Ectodermal cell (in vitro differentiated cells): ENCODE results near the gene DENND4C.
"Not testable (repeated sequence)": the region's sequence is repeated elsewhere in the genome, so short reads cannot be mapped to it uniquely, and the experiment has no call there.

ENCODE experiments used
- H3K27ac ChIP-seq: 2 replicates; pipeline ENCODE4 v1.7.0; 2013; ENCODE audit warnings: mild to moderate bottlenecking, low read depth, low read length; ENCODE audit not compliant: insufficient read depth, poor library complexity, severe bottlenecking
- H3K27me3 ChIP-seq: 2 replicates; pipeline ENCODE4 v1.7.0; 2013; ENCODE audit warnings: mild to moderate bottlenecking, low read length; ENCODE audit not compliant: insufficient read depth, control insufficient read depth, poor library complexity, severe bottlenecking
- H3K36me3 ChIP-seq: one replicate; pipeline ENCODE4 v1.7.0; 2013; ENCODE audit warnings: low read length; ENCODE audit not compliant: control insufficient read depth, insufficient read depth
- H3K4me1 ChIP-seq: one replicate; pipeline ENCODE4 v1.7.0; 2013; ENCODE audit warnings: low read length; ENCODE audit not compliant: control insufficient read depth, insufficient read depth
- H3K4me3 ChIP-seq: 2 replicates; pipeline ENCODE4 v1.7.0; 2013; ENCODE audit warnings: low read depth, low read length, control low read depth; ENCODE audit not compliant: insufficient read depth
- H3K9me3 ChIP-seq: 2 replicates; pipeline ENCODE4 v1.7.0; 2013; ENCODE audit warnings: mild to moderate bottlenecking, low read length, moderate library complexity; ENCODE audit not compliant: control insufficient read depth
- WGBS, 2 experiments: methylation state at CpG; one replicate each; pipeline ENCODE4 v1.1.7; 2013; ENCODE audit warnings: missing lambda C conversion rate in 2 of 2; 5-methylcytosine and 5-hydroxymethylcytosine counted together

DENND4C gene

GRCh38 chr9:19193358-19193973 is 37.0 kb upstream of the DENND4C start:
- H3K4me3 ChIP-seq, H3K9me3 ChIP-seq, H3K27ac ChIP-seq, H3K36me3 ChIP-seq, H3K4me1 ChIP-seq, H3K27me3 ChIP-seq: not testable (repeated sequence)
- 93 to 95% methylated on average over 2 of the region's 2 CpGs for WGBS, 2 experiments

GRCh38 chr9:19198406-19198805 is 32.1 kb upstream of the DENND4C start:
- no peak overlapping the region for H3K27ac ChIP-seq
- no peaks in the 10 kb centered on the region for H3K27me3 ChIP-seq
- no peaks in the 10 kb centered on the region for H3K9me3 ChIP-seq
- H3K4me3 ChIP-seq, result no peak overlapping the region
- peaks cover 5% of the 10 kb centered on the region for H3K4me1 ChIP-seq
- no peaks in the 10 kb centered on the region for H3K36me3 ChIP-seq
- 95 to 100% methylated on average over 1 of the region's 1 CpG for WGBS, 2 experiments

GRCh38 chr9:19199012-19199411 is 31.5 kb upstream of the DENND4C start:
- no peak overlapping the region for H3K4me3 ChIP-seq
- no peak overlapping the region for H3K27ac ChIP-seq
- H3K27me3 ChIP-seq, result no peaks in the 10 kb centered on the region
- WGBS, 2 experiments, result 94 to 100% methylated on average over 1 to 2 of the region's 2 CpGs
- H3K36me3 ChIP-seq, result no peaks in the 10 kb centered on the region
- H3K4me1 ChIP-seq, result peaks cover 5% of the 10 kb centered on the region
- H3K9me3 ChIP-seq, result no peaks in the 10 kb centered on the region

- Histone ChIP-seq H3K27me3 (no peaks in the 10 kb centered on the region), H3K36me3 (no peaks in the 10 kb centered on the region), H3K4me1 (peaks cover 5% of the 10 kb centered on the region), H3K4me3 (no peak overlapping the region), H3K9me3 (no peaks in the 10 kb centered on the region), H3K27ac (no peak overlapping the region)
- 82 to 95% methylated on average over 6 to 7 of the region's 8 CpGs for WGBS, 2 experiments
Observed at GRCh38 chr9:19200229-19200628, 30.3 kb upstream of the DENND4C start.

- no peaks in the 10 kb centered on the region for H3K36me3 ChIP-seq
- peaks cover 5% of the 10 kb centered on the region for H3K4me1 ChIP-seq
- 83 to 84% methylated on average over 12 of the region's 13 CpGs for WGBS, 2 experiments
- no peak overlapping the region for H3K27ac ChIP-seq
- no peaks in the 10 kb centered on the region for H3K9me3 ChIP-seq
- H3K4me3 ChIP-seq, result no peak overlapping the region
- no peaks in the 10 kb centered on the region for H3K27me3 ChIP-seq
Observed at GRCh38 chr9:19201899-19202891, 28.3 kb upstream of the DENND4C start.

GRCh38 chr9:19203058-19203457 is 27.4 kb upstream of the DENND4C start:
- Histone ChIP-seq H3K27ac (no peak overlapping the region), H3K4me1 (peaks cover 5% of the 10 kb centered on the region), H3K4me3 (no peak overlapping the region), H3K36me3 (no peaks in the 10 kb centered on the region), H3K9me3 (no peaks in the 10 kb centered on the region), H3K27me3 (no peaks in the 10 kb centered on the region)
- WGBS, 2 experiments, result 82 to 94% methylated on average over 5 of the region's 5 CpGs

GRCh38 chr9:19208653-19209052 is 21.8 kb upstream of the DENND4C start:
- H3K27me3 ChIP-seq, result no peaks in the 10 kb centered on the region
- WGBS, 2 experiments, result 96 to 100% methylated on average over 1 of the region's 1 CpG
- no peaks in the 10 kb centered on the region for H3K9me3 ChIP-seq
- no peaks in the 10 kb centered on the region for H3K4me1 ChIP-seq
- H3K27ac ChIP-seq, result no peak overlapping the region
- no peak overlapping the region for H3K4me3 ChIP-seq
- H3K36me3 ChIP-seq, result no peaks in the 10 kb centered on the region

GRCh38 chr9:19209188-19209587 is 21.3 kb upstream of the DENND4C start:
- H3K27me3 ChIP-seq, result no peaks in the 10 kb centered on the region
- 88 to 92% methylated on average over 4 of the region's 4 CpGs for WGBS, 2 experiments
- no peak overlapping the region for H3K27ac ChIP-seq
- no peak overlapping the region for H3K4me3 ChIP-seq
- no peaks in the 10 kb centered on the region for H3K4me1 ChIP-seq
- no peaks in the 10 kb centered on the region for H3K9me3 ChIP-seq
- H3K36me3 ChIP-seq, result no peaks in the 10 kb centered on the region

GRCh38 chr9:19213823-19214222 is 16.7 kb upstream of the DENND4C start:
- Histone ChIP-seq H3K9me3 (no peaks in the 10 kb centered on the region), H3K4me1 (no peaks in the 10 kb centered on the region), H3K27ac (no peak overlapping the region), H3K4me3 (no peak overlapping the region), H3K36me3 (no peaks in the 10 kb centered on the region), H3K27me3 (no peaks in the 10 kb centered on the region)
- 93 to 95% methylated on average over 3 of the region's 3 CpGs for WGBS, 2 experiments

- Histone ChIP-seq H3K27me3 (no peaks in the 10 kb centered on the region), H3K36me3 (no peaks in the 10 kb centered on the region), H3K27ac (no peak overlapping the region), H3K4me1 (no peaks in the 10 kb centered on the region), H3K4me3 (no peak overlapping the region), H3K9me3 (no peaks in the 10 kb centered on the region)
- WGBS, 2 experiments, result 88 to 91% methylated on average over 1 to 2 of the region's 2 CpGs
Observed at GRCh38 chr9:19216466-19216865, 14.0 kb upstream of the DENND4C start.
